Measurements from ENCODE around the gene PTPN4.
"Not testable (repeated sequence)": the region's sequence is repeated elsewhere in the genome, so short reads cannot be mapped to it uniquely, and the experiment has no call there.

PTPN4 gene

GRCh38 chr2:120013597-120014223 lies 254.0 kb downstream of the PTPN4 start:
- DNase-seq (ENCODE audit: low read depth): peak; percentile 51
- peak overlapping the region; percentile 81 for H3K4me3 ChIP-seq (ENCODE audit: low read length)
- no peak for TF ChIP-seq CTCF (IDR thresholded peaks at IDR 0.05; ENCODE audit: insufficient read depth, low read depth, low read length, missing control alignments)

GRCh38 chr2:120014226-120014980 lies 254.7 kb downstream of the PTPN4 start:
- peak overlapping the region; percentile 81 for H3K4me3 ChIP-seq (ENCODE audit: low read length)
- DNase-seq (ENCODE audit: low read depth): no peak

GRCh38 chr2:120016800-120017199 lies 257.1 kb downstream of the PTPN4 start:
- TF ChIP-seq CTCF (IDR thresholded peaks at IDR 0.05; ENCODE audit: insufficient read depth, low read depth, low read length, missing control alignments): no peak
- no peak for DNase-seq (ENCODE audit: low read depth)
- H3K4me3 ChIP-seq (ENCODE audit: low read length): no peak overlapping the region

More at GRCh38 chr2:120014226-120014980, 254.7 kb downstream of the PTPN4 start:
- no peak for TF ChIP-seq CTCF (IDR thresholded peaks at IDR 0.05; ENCODE audit: insufficient read depth, low read depth, low read length, missing control alignments)

- DNase-seq (ENCODE audit: low read depth): no peak
- no peak for TF ChIP-seq CTCF (IDR thresholded peaks at IDR 0.05; ENCODE audit: insufficient read depth, low read depth, low read length, missing control alignments)
- H3K4me3 ChIP-seq (ENCODE audit: low read length): no peak overlapping the region
These were observed 257.5 kb downstream of the PTPN4 start for GRCh38 chr2:120017201-120017600.

- TF ChIP-seq CTCF (IDR thresholded peaks at IDR 0.05; ENCODE audit: insufficient read depth, low read depth, low read length, missing control alignments): no peak
- DNase-seq (ENCODE audit: low read depth): no peak
- H3K4me3 ChIP-seq (ENCODE audit: low read length): no peak overlapping the region
These were observed 258.8 kb downstream of the PTPN4 start for GRCh38 chr2:120018549-120018948.

- no peak for TF ChIP-seq CTCF (IDR thresholded peaks at IDR 0.05; ENCODE audit: insufficient read depth, low read depth, low read length, missing control alignments)
- no peak overlapping the region for H3K4me3 ChIP-seq (ENCODE audit: low read length)
- no peak for DNase-seq (ENCODE audit: low read depth)
These were observed 260.8 kb downstream of the PTPN4 start for GRCh38 chr2:120020554-120020953.

GRCh38 chr2:120022505-120022904 lies 262.8 kb downstream of the PTPN4 start:
- H3K4me3 ChIP-seq (ENCODE audit: low read length); DNase-seq (ENCODE audit: low read depth): not testable (repeated sequence)

Data from epithelial cell of esophagus (primary cell).